ENCODE data around the gene RERE.

Gene RERE

DNA sequence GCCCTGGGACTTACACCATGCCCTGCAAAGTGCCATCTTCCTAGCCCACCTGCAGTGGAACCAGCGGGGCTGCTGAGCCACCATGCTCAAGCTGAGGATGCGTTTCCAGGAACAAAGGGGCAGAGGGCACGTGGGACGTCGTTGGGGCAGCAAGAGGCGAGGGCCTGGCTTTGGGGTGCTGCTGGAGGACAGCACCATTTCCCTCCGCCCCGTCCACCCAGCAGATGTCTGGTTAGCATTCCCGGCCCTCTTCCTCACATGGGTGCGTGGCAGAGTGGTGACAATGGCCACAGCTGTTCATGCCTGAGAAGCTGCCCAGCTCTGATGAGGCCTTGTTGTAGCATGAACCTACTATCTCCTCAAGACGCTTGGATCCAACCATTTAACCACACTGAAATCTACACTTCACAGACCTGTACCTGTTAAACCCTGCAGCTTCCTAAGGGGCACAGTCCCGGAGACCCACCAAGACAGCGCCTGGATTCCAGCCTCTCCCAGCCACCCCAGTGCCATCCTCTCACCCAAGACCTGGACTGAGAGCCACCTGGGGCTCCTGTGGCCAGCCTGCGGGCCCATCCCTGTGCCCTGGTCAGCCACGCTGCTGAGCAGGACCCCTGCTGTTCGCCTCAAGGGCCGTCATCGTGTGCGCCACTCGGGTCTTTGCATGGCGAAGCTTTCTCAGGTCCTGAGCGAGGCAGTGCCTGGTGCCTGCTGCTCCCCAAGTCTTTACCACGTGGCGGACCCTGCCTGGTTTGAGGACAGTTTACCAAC, 466.3 kb downstream of the RERE start:
- TF ChIP-seq, protein P1, sequence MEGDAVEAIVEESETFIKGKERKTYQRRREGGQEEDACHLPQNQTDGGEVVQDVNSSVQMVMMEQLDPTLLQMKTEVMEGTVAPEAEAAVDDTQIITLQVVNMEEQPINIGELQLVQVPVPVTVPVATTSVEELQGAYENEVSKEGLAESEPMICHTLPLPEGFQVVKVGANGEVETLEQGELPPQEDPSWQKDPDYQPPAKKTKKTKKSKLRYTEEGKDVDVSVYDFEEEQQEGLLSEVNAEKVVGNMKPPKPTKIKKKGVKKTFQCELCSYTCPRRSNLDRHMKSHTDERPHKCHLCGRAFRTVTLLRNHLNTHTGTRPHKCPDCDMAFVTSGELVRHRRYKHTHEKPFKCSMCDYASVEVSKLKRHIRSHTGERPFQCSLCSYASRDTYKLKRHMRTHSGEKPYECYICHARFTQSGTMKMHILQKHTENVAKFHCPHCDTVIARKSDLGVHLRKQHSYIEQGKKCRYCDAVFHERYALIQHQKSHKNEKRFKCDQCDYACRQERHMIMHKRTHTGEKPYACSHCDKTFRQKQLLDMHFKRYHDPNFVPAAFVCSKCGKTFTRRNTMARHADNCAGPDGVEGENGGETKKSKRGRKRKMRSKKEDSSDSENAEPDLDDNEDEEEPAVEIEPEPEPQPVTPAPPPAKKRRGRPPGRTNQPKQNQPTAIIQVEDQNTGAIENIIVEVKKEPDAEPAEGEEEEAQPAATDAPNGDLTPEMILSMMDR (IDR thresholded peaks at IDR 0.05; ENCODE audit: insufficient read depth, low read depth, low read length, missing control alignments), result no peak
- H3K4me3 ChIP-seq (ENCODE audit: low read depth, low read length), result no peak overlapping the region
- no peak for DNase-seq (ENCODE audit: low read depth)

DNA sequence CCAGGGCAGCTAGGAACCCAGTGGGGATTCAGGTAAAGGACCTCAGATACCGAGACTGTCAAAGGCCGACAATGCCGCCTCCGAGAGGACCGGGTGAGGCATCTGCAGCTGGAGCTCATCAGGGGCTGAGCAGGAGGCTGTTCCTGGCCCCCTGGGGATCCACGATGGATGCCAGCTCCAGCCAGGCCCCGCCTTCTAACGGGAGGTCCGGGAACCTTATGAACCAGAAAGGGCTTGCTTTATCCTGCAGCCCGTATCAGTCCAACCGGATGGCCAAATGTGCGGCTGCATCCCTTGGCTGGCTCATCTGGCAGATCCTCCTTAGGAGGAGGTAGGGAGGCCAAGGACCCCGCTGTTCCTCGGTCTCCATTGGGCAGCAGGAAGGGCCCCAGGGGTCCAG, 467.5 kb downstream of the RERE start:
- TF ChIP-seq, protein P1 (IDR thresholded peaks at IDR 0.05; ENCODE audit: insufficient read depth, low read depth, low read length, missing control alignments), result no peak
- H3K4me3 ChIP-seq (ENCODE audit: low read depth, low read length), result no peak overlapping the region
- no peak for DNase-seq (ENCODE audit: low read depth)

DNA sequence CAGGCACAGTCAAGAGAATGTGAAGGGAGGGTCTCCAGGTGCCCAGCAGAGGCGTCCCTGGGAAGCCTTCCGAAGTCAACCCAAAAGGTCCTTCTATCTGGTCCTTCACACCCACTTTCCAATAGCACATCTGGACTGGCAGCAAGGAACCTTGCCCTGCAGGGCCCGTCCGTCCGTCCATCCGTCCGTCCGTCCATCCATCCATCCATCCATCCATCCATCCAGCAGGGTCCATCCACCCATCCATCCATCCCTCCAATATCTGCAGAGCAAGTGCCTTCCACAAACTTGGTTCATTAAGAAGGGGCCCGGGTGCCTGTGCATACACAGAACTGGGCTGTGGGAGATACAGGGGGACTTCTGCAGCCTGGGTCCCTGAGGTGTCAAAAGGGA, 468.0 kb downstream of the RERE start:
- no peak for DNase-seq (ENCODE audit: low read depth)
- TF ChIP-seq, protein P1 (IDR thresholded peaks at IDR 0.05; ENCODE audit: insufficient read depth, low read depth, low read length, missing control alignments), result no peak
- no peak overlapping the region for H3K4me3 ChIP-seq (ENCODE audit: low read depth, low read length)

DNA sequence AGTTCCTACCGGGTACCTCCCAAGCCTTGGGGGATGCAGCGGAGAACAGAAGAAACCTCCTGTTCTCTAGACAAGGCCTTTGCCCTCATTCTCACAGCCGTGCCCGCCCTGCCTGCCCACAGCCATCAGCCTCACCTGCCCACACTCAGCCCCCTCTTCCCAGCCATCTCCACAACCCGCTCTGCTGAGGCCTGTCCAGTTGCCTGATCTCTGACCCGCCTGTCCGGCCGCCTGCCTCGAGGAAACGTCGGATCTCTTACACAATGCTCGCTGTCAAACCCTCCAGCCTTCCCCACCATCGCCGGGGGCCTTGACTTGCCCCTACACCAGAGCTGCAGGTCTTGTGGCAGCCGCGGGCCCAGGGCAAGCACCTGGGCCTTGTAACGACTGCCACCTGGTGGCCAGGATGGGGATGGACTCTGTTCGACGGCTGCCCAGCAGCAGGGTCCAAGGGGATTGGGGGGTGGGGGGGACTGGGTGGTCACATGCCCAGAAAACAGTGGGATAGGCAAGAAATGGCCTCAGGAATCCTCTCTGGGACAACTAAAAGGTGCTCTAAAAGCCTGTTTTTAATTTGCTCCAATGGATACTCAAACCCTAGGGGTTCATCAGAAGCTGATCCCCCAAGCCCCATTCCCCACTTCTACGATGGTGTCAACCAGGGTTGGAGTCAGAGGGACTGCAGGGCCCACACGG, 468.5 kb downstream of the RERE start:
- no peak overlapping the region for H3K4me3 ChIP-seq (ENCODE audit: low read depth, low read length)
- peak; percentile 72 for DNase-seq (ENCODE audit: low read depth)

DNA sequence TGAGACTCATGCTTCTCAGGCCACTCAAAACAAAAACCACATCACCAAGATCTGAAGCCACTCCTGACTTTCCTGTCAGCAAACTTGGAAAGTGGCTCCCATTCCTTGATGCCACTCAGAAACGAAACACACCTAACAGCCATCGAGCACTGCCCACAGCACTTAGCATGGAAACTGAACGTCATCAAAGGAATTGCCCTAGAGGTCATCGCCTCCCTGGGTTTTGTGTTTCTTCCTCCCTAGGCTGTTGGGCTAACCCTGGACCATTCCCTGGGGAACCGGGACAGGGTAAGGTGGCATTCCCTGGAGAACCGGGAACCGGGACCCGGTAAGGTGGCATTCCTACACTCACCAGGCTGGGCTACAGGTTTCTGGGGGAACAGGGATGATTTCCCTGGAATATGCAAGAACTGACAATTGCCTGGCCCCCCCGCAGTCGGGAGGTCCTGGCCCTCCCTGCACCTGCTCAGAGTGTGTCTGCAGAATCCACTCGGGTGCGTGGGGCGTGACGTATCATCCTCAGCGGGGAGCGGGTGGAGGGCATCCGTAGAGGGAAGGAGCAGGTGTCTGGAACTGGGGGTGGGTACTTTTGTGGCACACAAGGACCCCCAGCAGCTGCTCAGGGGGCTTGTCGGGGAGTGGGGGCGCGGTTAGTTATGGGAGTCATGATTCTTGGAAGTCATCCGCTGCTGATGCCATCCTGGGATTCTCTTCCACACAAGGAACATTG, 469.2 kb downstream of the RERE start:
- TF ChIP-seq, protein P1 (IDR thresholded peaks at IDR 0.05; ENCODE audit: insufficient read depth, low read depth, low read length, missing control alignments), result no peak
- no peak for DNase-seq (ENCODE audit: low read depth)
- no peak overlapping the region for H3K4me3 ChIP-seq (ENCODE audit: low read depth, low read length)

More for the DNA sequence above, 468.5 kb downstream of the RERE start:
- TF ChIP-seq, protein P1 (IDR thresholded peaks at IDR 0.05; ENCODE audit: insufficient read depth, low read depth, low read length, missing control alignments), result peak; percentile 89

DNA sequence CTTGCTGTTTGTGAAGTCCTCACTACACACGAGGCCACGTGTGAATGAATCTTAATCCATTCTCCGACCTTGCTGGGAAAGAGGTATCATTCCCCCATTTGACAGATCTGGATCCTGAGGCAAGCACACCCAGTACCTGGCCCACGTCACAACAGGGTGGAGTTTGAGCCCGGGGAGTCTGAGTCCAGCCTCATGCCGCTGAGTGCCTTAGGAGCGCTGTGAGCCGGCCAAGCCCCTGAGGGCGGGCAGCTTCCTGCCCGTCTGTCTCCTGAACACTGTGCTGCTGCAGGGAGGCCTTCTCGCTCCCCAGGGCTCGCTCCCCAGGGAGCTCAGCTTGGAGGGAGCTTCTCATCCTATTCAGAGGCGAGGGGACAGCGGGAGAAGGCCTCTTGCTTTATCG, 469.8 kb downstream of the RERE start:
- TF ChIP-seq, protein P1 (IDR thresholded peaks at IDR 0.05; ENCODE audit: insufficient read depth, low read depth, low read length, missing control alignments), result no peak
- DNase-seq (ENCODE audit: low read depth), result no peak
- H3K4me3 ChIP-seq (ENCODE audit: low read depth, low read length), result no peak overlapping the region
